Cortex of kidney (tissue), 1 donor: ENCODE results near the gene FAM53B.

ENCODE experiments used
- DNase-seq: peaks from one replicate; lab custom pipeline; 2025; lab: John Stamatoyannopoulos, UW

Gene FAM53B

DNA sequence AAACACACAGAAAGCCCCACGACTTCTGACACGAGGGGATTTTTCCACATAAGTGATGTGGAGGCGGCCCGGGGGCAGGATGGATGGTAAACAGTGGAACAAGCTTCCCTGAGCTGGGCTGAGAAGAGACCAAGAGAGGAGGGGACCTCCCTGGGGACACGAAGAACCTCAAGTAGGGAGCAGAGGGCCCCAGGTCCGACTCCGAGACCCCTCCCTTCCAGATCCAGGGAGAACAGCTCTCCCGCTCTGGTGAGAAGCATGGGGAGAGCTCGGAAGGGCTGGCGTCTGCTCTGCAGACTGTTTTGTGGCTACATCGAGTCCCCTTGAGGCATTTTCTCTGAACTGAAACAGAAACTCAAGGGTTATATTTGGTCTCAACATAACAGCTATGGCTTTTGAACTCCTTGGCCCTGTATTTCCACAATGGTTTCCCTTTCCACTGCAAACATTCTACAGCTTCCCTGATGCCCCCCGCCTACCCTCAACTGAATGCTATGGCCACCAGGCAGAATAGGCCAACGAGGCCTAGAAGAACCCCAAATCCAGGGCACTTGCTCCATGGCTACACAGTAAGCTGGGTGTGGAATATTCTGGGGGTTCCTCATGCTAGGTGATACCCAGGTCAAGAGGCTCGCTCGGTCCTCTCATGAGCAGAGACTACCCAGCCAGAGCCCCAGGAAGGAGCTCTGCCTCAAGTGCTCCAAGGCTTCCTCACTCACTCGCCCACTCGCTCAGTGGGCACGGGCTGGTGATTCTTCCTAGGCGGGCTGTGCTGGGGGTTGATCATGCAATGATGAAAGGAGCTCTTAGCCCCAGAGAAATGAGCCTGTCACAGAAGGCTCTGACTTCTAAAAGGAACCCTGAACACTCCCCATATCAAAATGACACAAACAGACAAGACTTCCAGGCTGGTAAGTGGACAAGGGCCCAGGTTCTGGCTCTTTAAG, 47.5 kb downstream of the FAM53B start:
- DNase-seq, result no peak

DNA sequence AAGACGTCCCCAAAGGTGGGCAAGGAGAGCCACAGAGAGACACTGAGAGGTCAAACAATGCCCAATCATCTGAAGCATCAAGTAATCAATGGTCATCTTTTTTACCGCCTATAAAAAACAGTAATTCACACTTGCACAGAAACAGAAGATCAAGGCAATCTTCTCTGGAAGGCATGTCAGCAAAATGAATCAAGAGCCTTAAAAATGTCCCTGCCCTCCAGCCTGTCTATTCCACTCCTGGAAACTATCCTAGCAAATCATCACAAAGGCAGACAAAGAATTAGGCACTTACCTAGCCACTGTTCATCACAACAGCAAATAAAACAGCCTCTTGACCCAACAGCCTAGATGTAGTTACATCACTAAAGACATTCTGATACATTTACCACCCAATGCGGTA, 48.9 kb downstream of the FAM53B start:
- DNase-seq, result no peak

DNA sequence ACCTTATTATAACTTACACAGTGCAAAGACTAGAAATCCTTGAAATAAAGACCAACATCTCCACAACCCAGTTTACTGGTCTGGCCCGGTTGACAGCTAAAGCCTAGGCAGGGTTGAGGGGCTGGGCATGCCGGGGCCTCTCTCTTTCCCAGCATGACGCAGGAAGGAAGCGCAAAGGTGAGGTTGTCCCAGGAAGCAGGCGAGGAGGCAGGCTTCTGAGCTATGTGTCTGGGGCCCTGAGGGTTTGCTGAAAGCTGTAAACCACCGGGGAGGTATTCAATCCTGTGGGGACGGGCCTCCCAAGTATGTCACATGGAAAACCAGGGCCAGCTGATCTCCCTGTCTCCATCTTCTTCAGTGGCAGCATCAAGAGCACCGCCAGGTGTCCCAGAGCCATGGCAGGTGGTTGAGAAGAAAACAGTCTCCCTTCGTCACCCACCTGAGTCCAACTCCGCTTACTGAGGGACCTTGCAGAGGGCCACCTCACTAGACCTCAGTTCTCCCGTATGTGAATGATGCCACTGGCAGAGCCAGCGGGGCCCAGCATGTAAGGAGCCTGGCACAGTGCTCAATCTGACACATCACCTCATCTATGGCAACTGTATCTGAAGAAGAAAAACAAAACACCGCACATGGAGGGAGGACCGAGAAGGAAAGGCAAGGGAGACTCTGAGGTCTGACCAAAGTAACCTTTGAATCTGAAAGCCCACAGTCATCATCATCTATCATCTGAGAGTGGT, 49.5 kb downstream of the FAM53B start:
- DNase-seq, result no peak

DNA sequence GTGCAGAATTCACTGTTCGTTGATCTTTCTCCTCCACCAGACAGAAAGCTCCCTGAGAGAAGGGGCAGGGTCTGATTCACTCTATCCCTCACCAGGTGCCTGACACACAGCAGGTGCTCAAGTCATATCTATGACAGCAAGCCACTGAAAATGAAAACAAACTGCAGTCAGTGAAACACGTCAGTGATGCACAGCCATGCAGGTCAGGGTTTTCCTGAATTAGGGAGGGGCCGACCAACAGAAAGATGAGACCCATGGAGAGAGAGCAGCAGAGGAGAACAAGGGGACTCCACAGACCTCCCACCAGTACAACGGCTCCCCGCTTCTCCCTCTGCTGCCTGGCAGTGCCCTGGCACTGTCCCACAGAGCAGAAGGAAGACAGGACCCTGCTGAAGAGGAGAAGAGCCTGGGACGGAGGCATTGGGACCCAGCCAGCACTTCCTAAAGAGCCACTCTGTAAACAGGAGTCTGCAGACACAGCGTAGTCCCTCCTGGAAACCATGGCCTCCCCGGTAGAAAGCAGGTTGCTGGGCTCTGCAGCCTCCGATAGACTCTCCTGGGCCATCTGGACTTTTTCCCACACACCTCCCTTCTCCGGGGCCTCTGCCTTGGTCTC, 50.3 kb downstream of the FAM53B start:
- no peak for DNase-seq

DNA sequence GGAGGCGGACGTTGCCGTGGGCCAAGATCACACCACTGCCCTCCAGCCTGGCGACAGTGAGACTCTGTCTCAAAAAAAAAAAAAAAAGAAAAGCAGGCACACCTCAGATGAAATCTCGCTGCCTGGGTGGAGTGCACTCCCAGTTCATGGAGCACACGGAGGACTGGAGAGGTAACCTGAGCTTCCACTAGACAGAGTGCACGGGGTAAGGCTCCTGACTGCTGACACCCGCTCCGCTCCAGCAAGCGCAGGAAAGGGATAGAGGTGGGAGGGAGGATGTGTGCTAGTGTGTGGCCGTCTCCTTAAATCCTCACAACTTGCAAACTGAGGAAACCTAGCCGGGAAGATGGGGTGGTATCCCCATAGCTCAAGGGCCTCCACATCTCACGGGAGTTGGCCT, 50.8 kb downstream of the FAM53B start:
- DNase-seq, result no peak

DNA sequence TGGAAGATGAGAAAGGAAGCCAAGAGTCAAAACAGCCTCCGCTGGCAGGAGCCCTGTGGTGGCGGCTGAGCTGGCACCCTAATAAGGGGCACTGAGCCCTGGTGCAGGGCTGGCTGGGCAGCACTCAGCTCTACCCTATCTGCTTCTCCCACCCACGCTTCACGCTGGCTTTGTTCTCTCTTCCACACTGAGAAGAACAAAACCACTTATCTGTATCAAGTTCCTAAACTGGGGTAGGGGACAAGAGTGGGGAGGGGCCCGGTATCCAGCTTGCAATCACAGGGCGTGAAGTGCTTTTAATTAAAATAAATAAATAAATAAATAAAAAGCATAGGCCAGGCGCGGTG, 52.1 kb downstream of the FAM53B start:
- no peak for DNase-seq

DNA sequence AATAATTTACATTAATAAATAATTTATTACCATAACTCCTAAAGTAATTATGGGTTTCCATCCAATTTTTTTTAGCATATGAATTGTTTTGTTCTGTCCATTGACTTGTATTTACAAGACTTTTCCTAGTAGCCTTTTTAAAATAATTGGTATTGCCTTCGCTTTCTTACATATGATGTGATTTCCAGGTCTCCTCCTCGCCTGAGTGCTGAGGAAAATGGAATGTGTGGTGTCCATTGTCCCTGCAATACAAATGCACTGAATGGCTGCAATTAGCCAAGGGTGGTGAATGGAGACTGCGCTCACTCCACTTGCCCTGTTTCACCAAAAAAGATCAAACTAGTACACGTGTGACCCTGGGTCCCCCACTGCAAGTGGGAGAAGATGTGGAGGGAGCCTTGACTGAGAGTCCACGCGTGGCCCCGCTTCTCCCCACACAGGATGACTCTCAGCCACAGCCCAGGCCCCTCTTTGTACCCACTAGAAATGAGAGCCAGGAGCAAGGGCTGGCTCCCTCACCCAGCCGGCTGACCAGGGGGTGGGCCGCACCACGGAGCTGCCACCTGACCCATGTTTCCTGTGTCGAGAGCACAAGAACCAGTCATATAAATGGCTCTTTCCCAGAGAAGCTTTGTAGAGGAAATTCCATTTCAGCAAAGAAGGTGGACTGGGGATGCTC, 52.6 kb downstream of the FAM53B start:
- no peak for DNase-seq

DNA sequence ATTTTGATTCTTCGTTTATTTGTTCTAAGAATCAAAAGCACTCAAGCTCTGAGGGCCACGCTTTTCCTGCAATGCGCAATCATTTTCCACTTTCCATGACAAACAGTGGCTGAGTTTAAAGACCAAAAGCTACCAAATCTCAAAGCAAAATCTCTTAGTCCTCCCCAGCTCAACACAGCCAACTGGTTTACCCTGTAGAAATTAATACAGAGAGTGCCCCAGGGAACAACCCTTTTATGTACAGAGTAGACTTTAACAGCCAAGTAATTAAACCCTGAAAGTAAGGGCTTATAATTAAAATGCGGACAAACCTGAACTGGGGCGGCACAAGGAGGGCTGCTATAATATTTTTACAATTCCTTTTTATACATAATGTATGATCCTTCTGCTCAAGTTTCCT, 53.2 kb downstream of the FAM53B start:
- DNase-seq, result no peak

DNA sequence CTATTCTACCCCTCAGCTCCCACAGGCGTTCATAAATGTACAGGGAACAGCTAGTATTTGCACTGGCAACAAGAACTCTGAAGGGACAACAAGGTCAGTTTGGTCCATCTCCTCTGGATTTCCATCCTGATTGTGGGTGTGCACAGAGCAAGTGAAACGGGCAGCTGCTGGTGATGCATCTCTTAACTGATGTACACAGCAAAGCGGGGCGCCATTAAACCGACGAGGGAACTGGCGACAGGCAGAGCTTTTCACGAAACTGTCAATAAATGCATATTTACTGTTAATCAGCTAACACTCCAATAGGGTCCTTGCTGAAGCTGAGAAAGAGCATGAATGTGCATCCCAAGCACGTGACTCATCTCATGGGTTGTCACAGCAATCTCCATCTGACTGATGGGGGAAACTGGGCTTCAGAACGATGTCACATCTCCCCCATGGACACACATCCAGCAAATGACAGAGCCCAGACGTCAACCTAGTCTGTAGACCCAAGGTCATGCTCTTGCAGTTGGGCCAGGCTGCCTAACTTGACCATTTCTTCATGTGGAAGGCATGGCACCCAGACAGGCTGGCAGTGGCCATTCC, 54.2 kb downstream of the FAM53B start:
- no peak for DNase-seq

DNA sequence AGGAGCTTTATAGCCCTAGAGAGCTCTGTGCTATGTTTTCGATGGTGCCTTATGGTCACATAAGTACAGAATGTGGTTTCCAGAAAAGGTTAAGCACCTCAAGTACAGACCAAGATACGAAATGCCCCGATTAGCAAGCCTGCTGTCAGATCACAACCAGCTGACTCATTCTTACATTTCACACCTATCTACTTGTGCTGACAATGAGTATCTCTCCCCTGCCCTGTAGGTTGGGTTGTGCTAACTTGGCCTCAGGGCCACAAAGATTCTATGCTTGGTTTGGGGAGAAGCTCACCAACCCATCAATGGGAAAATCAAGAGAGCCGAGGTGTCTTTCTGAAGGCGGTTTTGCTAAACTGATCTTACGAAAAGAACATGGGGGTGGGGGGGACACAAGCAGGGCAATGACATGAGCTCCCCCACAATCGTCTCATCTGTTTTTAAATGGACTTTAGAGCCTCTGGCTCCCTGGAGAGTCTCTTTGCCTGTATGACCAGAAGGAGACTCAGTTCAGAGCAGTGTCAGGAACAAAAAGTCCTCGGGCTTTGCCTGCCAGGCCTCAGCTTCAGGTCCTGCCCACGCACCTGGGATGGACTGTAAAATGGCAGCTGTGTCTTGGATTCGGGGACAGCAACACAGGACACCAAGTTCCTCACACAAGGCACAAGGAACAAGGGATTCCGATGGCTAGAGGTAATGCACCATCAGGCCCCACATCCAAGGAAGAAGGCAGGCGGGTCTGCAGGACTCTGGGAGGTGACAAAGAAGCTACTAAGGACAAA, 55.1 kb downstream of the FAM53B start:
- DNase-seq, result no peak

DNA sequence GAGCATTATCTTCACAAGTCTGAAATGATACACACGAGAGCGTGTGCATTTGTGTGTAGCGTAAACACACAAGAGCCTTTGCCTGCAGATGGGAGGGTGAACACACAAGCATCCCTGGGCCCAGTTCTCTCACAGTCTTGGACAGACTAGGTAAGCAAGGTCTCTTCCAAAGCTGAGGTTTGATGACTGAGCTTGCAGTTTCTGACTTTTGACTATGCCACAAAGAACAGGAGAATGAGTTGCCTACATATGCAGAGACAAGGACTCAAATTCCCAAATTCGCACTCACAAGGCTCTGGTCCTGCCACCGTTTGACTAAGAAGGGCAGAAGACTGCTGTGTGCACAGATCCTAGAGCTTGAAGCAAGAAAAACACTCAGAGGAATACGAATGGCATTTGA, 55.8 kb downstream of the FAM53B start:
- DNase-seq, result no peak

DNA sequence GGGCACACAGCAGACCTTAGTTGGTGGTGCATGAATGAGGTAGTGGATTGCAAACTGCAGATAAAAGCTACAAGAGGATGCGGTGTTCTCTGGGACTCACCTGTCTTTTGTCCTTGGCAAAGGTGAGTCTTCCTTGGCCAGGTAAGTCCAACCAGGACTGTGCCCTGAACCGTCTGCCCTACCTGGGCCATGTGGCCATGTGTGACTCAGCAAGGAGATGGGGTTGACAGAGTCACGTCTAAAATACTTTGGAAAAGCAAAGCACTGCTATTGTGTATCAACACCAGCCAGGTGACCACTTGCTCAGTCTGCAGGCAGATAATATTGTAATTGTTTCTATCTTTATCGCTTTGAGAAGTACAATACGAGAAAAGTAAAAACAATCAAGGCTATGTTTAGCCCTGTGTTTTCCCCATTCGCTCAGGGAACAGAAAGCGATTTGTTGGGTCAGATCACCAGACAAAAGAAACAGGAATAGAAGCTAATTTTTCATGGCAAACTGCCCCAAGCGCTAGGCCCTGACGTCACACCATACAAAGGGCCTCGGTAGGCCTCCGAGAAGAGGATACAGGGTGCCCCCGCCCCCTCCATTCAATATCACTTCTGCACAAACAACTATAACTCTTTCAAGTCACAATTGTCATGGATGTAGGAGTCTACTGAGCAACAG, 57.3 kb downstream of the FAM53B start:
- no peak for DNase-seq

DNA sequence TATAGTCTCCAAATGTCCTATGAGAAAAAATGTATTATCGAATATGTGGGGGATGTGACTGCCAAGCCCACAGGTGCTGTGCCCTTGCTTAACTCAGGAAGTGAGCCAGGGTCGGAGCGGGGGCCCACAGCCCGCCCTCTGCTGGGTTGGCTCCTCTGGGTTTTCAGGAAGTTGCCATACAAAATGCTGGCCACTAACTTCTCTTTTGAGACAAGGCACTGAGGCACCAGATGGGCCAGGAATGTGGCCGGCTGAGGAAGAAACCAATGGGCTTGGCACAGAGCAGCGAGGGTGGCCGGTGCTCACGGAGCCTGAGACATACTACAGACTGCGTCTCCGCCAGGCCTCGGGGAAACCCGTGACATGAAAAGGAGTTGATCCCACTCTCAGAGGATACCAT, 58.9 kb downstream of the FAM53B start:
- DNase-seq, result no peak

DNA sequence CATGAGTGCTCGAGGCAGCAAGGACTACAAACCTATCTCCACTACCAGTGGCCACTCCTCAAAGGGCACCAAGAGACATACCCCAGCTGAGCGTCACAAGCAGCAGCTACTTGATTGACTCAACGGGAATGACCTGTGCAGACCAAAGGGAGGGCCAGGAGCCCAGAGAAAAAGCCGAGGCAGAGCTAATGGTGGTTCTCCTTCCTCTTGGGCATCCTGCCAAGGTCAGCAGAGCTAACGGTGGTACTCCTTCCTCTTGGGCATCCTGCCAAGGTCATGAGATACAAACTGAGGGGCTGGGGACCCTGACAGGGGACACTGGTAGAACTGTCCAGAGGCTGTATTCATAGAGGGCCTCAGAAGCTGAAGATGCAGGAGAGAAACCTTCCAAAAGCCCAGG, 60.4 kb downstream of the FAM53B start:
- DNase-seq, result no peak

DNA sequence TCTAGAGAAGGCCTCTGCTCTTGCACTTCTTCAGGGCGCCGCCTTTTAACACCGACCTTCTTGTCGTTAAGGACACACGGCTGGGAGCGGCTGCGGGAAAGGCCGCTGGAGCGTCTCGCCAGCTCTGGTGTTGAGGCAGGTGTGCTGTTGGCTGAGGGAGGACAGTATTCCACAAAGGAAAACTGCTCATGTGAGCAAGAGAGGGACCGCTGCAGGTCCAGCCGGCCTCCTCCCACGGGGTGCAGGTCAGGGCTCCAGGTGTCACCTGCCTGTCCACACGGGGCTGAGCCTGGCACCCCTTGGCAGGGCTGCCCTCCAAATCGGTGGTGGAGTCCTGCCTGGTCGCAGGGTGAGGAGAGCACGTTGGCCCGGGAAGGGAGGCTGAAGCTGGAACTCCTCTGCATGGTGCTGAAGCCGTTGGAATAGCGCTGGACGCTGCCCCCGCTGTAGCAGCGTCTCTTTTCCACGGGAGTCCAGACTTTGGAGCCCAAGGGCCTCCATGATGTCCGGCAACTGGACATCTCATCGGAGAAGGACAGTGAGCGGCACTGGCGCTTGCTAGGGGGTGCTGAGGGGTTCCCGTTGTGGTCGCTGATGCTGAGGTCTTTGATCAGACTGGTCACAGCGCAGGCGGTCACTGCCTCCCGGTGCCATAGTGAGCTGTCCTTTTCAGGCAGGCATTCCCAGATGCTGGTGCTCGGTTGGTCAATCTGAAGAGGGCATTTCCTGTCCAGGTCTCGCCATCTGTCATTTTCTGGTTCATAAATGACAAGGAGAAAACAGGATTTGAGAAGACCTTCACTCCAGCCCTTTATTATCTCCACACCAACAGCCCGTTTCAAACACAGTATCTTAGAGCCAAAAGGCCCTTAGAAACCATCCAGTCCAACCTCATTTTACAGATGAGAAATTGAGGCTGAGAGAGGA, 62.3 kb downstream of the FAM53B start:
- DNase-seq, result no peak

DNA sequence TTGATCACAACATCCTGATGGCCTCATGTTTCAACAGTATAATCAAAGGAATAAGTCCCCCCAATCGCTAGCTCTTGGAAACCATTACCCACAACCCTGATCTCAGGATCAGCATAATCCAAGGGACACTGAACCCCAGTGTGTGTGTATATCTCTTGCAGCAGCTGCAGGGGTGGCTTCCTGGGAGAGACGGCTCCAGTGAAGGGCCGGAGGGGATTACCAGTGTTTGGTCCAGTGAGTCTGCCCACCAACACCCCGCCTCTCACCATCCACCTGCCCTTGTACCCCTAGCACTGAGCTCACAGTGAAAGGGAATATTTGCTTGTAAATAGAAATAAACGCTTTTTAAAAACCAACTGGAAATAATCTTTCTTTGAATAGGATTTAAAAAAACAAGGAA, 63.1 kb downstream of the FAM53B start:
- no peak for DNase-seq

DNA sequence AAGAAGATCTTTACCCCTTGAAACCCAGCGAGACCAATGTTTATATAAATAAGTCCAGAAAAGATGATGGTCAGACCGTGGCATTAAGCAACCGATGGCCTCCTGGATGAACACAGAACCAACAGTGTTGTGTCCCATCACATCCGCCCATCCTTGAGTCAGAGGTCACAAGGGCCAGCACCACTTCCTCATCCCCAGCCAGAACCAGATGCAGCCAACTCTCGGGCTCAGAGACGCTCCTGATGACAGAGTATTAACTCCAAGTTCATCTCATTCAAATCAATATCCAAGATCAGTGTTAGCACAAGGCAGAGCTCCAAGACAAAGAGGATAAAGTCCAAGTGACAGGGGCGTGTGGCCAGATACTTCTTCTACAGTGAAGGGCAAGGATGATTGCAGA, 63.5 kb downstream of the FAM53B start:
- DNase-seq, result no peak

DNA sequence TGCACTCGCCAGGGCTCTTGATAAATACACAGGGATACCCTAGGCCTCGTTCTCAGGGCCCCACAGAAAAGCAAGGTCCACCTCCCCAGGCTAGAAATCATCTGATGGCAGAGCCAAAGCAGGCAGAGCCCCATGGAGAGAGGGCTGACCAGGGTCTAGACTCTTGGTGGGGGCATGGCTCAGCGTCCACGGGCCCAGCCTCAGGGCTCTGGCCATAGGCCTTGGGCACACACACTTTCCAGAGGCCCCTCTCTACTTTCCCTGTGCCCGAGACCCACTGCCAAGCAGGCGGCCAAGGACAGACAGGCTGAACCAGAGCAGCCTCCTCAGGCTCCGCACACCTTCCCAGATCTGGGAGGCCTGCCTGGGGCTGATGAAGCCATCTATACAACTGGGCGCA, 64.8 kb downstream of the FAM53B start:
- DNase-seq, result no peak

DNA sequence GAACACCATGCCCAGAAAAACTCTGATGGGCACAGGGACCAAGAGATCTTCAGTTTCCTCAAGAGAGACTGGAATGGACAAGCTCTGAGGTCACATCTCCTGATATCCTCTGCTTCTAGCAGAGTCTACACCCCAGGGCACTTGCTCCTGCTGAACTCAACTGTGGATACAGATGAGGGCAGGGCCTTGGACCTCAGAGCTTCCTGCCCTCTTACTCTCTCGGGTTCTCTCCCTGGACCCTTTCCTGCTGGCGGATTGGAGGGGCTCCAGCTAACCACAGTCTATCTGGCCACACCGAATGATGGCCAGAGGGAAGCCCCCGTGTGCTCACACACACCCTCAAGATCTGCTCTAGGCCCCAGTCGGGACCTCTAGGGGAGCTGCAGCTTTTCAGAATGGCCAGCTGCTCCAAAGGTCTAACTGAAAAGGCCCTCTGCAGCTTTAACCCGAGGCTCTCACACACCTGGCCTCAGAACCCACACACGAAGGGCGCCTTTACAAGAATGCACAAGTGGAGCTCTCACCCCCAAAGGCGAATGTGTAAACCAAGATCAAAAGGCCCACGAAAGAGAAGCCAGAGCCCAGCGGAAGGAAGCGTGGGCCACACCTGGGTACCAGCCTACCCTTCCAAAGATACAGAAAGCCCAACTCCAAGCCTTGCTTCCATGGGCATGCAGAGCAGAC, 65.5 kb downstream of the FAM53B start:
- DNase-seq, result no peak
